Measurements from ENCODE around the gene ERC1. TPM values are rescaled to one million over a fixed set of nuclear protein-coding genes. Genes with fewer than 3 reads are reported as not detected.
A peak's percentile ranks its signal among the peaks of the same experiment; 100 is the strongest.

The ERC1 gene
- total and polyA plus RNA-seq, 7 donors: 4.0 to 35.6 (median 29.4) TPM

DNA sequence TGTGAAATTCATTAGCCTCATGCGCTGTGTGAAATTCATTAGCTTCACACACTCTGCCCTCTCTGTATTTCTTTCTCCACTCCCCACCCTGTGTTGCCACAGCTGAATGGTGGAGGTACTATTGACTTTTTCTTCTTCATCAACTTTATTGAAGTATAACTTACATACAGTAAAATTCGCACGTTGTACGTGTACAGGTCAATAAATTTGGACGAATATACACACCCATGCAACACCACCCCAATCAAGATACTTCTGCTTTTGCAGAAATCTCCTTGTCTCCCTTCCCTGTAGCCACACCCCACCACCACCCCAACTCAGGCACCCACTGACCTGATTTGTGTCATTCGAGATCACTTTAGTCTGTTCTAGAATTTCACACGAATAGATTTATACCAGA lies 551.6 kb downstream of the ERC1 start:
- H3K27ac ChIP-seq: no peak overlapping the region
- no peaks in the 10 kb centered on the region for H3K36me3 ChIP-seq (ENCODE audit: insufficient read depth in 1 of 2, low read depth in 1 of 2)
- no peak for DNase-seq
- H3K4me1 ChIP-seq: no peaks in the 10 kb centered on the region
- no peak overlapping the region for H3K4me3 ChIP-seq
- no peaks in the 10 kb centered on the region for H3K9me3 ChIP-seq
- intact Hi-C loops (cut with DNase I): no loop called here
- TF ChIP-seq, protein P1, sequence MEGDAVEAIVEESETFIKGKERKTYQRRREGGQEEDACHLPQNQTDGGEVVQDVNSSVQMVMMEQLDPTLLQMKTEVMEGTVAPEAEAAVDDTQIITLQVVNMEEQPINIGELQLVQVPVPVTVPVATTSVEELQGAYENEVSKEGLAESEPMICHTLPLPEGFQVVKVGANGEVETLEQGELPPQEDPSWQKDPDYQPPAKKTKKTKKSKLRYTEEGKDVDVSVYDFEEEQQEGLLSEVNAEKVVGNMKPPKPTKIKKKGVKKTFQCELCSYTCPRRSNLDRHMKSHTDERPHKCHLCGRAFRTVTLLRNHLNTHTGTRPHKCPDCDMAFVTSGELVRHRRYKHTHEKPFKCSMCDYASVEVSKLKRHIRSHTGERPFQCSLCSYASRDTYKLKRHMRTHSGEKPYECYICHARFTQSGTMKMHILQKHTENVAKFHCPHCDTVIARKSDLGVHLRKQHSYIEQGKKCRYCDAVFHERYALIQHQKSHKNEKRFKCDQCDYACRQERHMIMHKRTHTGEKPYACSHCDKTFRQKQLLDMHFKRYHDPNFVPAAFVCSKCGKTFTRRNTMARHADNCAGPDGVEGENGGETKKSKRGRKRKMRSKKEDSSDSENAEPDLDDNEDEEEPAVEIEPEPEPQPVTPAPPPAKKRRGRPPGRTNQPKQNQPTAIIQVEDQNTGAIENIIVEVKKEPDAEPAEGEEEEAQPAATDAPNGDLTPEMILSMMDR (IDR thresholded peaks at IDR 0.05): no peak
- 77 to 91% (median 80%) methylated on average over 7 of the region's 7 CpGs for WGBS, 3 donors
- ATAC-seq: no peak
- peaks cover 0 to 25% (median 15%) of the 10 kb centered on the region in 3 donors for H3K27me3 ChIP-seq (ENCODE audit: insufficient read depth in 3 of 3, low read length in 2 of 3)

DNA sequence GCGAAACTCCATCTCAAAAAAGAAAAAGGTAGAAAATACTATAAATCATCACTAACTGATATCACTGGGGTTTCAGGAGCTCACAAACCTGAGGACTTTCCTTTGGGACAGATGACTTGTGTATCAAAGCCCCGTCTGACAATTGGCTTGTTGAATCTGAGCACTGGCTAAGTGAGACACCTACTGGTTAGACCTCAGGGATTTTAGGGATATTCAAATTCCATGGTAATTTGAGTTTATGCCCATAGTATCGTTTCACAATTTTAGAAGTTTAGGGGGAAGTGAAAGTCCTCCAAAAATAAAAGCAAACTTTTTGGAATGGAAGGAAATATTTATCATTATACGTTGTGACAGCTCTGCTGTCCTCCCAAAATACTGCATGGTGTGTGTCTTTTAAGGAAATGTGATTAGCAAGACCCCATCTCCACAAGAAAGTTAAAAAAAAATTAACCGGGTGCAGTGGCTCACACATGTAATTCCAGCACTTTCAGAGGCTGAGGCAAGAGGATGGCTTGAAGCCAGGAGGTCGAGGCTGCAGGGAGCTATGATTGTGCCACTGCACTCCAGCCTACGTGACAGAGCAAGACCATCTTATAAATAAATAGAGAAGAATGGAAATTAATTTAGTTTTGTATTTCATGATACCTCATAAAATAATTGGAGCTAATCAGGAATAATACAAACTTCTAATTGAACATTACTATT lies 554.1 kb downstream of the ERC1 start:
- ATAC-seq: no peak
- Histone ChIP-seq H3K36me3 (ENCODE audit: insufficient read depth in 1 of 2, low read depth in 1 of 2) (no peaks in the 10 kb centered on the region), H3K4me3 (no peak overlapping the region), H3K27ac (no peak overlapping the region), H3K27me3 (ENCODE audit: insufficient read depth in 3 of 3, low read length in 2 of 3) (peaks cover 0 to 28% (median 7%) of the 10 kb centered on the region in 3 donors), H3K4me1 (no peaks in the 10 kb centered on the region), H3K9me3 (no peaks in the 10 kb centered on the region)
- DNase-seq: peak in 1 of 2 donors; percentile 36
- 30 to 38% (median 36%) methylated on average over 7 of the region's 7 CpGs for WGBS, 3 donors
- TF ChIP-seq, protein P1 (IDR thresholded peaks at IDR 0.05): peak; percentile 15
- intact Hi-C loops (cut with DNase I): no loop called here

Other genes with a start within 250 kb of the ERC1 start
- gene WNK1, start 238.6 kb upstream of the ERC1 start, total RNA-seq: 100 to 1,000 TPM; 230 to 272 (median 245) TPM
- 100 to 1,000 TPM in 1 of 3 donors, 10 to 100 TPM in 2; 40.7 to 142 (median 51.5) TPM for gene WNK1, start 238.6 kb upstream of the ERC1 start, polyA plus RNA-seq
- gene RAD52, start 41.5 kb upstream of the ERC1 start, total RNA-seq: 10 to 100 TPM in 2 of 4 donors, 1 to 10 TPM in 2; 6.7 to 12.8 (median 9.2) TPM
- gene RAD52, start 41.5 kb upstream of the ERC1 start, polyA plus RNA-seq: 10 to 100 TPM in 1 of 3 donors, 1 to 10 TPM in 2; 5.9 to 14.4 (median 6.8) TPM